Fibroblast of lung (primary cell): ENCODE results near the gene LAGE3. TPM values are rescaled to one million over a fixed set of nuclear protein-coding genes. Genes with fewer than 3 reads are reported as not detected.
A peak's percentile ranks its signal among the peaks of the same experiment; 100 is the strongest.

Source experiments
- DNase-seq, 2 donors: peaks; one replicate each; pipeline versions ENCODE4 v3.0.0 to v3.0.0-alpha.2; 2010; ENCODE audit warnings: low read depth in 2 of 2
- H2AFZ ChIP-seq: 2 replicates; pipeline ENCODE4 v1.5.1; 2012; ENCODE audit warnings: low read length, control low read depth, inconsistent platforms
- H3K27ac ChIP-seq: 2 replicates; pipeline ENCODE4 v1.5.1; 2011; ENCODE audit warnings: low read length, control low read depth; ENCODE audit not compliant: insufficient read depth
- H3K27me3 ChIP-seq: 2 replicates; pipeline ENCODE4 v1.5.1; 2011; ENCODE audit warnings: mild to moderate bottlenecking, low read length; ENCODE audit not compliant: control insufficient read depth, insufficient read depth
- H3K36me3 ChIP-seq: 2 replicates; pipeline ENCODE4 v1.5.1; 2011; ENCODE audit warnings: low read length; ENCODE audit not compliant: control insufficient read depth, insufficient read depth
- H3K4me1 ChIP-seq: 2 replicates; pipeline ENCODE4 v1.5.1; 2011; ENCODE audit warnings: low read length; ENCODE audit not compliant: control insufficient read depth, insufficient read depth; ENCODE audit errors: extremely low read depth
- H3K4me2 ChIP-seq: 2 replicates; pipeline ENCODE4 v1.5.1; 2011; ENCODE audit warnings: low read length, control low read depth; ENCODE audit not compliant: insufficient read depth; ENCODE audit errors: extremely low read depth
- H3K4me3 ChIP-seq, 4 experiments: fragments of 200-600 bp in 1 of 4; sonication (generic) in 1 of 4; replicated peaks in 1 of 4; 2 replicates each; pipeline ENCODE4 v1.5.1; 2011 to 2016; ENCODE audit warnings: low read length in 4 of 4, low read depth in 3 of 4, mild to moderate bottlenecking in 3 of 4, control low read depth in 2 of 4, inconsistent platforms in 1 of 4, mixed read lengths in 1 of 4; ENCODE audit not compliant: insufficient read depth in 1 of 4; ENCODE audit errors: control extremely low read depth in 1 of 4
- H3K79me2 ChIP-seq: 2 replicates; pipeline ENCODE4 v1.5.1; 2012; ENCODE audit warnings: mild to moderate bottlenecking, low read length, inconsistent platforms; ENCODE audit not compliant: control insufficient read depth, insufficient read depth
- H3K9ac ChIP-seq: 2 replicates; pipeline ENCODE4 v1.5.1; 2011; ENCODE audit warnings: mild to moderate bottlenecking, low read length, control low read depth; ENCODE audit not compliant: insufficient read depth
- H3K9me3 ChIP-seq: 2 replicates; pipeline ENCODE4 v1.5.1; 2012; ENCODE audit warnings: low read depth, low read length; ENCODE audit not compliant: control insufficient read depth, insufficient read depth
- H4K20me1 ChIP-seq: 2 replicates; pipeline ENCODE4 v1.5.1; 2011; ENCODE audit warnings: low read length; ENCODE audit not compliant: control insufficient read depth, insufficient read depth; ENCODE audit errors: extremely low read depth
- CTCF ChIP-seq, 2 donors: IDR thresholded peaks in 1 of 2; conservative IDR thresholded peaks in 1 of 2; 1 replicate in 1 of 2; 2 replicates in 1 of 2; pipeline ENCODE4 v1.5.1; 2011 to 2012; ENCODE audit warnings: low read length in 2 of 2, control low read depth in 1 of 2, inconsistent platforms in 1 of 2, low read depth in 1 of 2, mild to moderate bottlenecking in 1 of 2
- EZH2 ChIP-seq: IDR thresholded peaks from 2 replicates; pipeline ENCODE4 v1.5.1; 2012; ENCODE audit warnings: low read length, control low read depth, mild to moderate bottlenecking; ENCODE audit errors: missing control alignments
- polyA plus RNA-seq, 2 donors: library from polyadenylated mRNA; depleted of rRNA in 1 of 2; stranded (reverse) in 1 of 2; unstranded in 1 of 2; fragments of >200 nt; gene quantifications; 2 replicates each; pipeline ENCODE4 v1.2.1, GENCODE V29; 2011 to 2012; ENCODE audit warnings: missing spikeins in 1 of 2
- total RNA-seq: library from RNA; depleted of rRNA; stranded (reverse); fragments of >200 nt; gene quantifications from 2 replicates; pipeline ENCODE4 v1.2.1, GENCODE V29; 2014

The LAGE3 gene
- total and polyA plus RNA-seq, 2 donors (not counting 1 experiment from before 2014, with no cell fraction given), result 6.4 to 13.4 TPM

GRCh38 chrX:154489182-154489581 lies 10.1 kb upstream of the LAGE3 start:
- H4K20me1 ChIP-seq, result no peaks in the 10 kb centered on the region
- H3K36me3 ChIP-seq, result peaks cover 5% of the 10 kb centered on the region
- no peak for TF ChIP-seq EZH2
- no peak for TF ChIP-seq CTCF (conservative IDR thresholded peaks at IDR 0.05 in 1 of 2, IDR thresholded peaks at IDR 0.05 in 1 of 2; ENCODE audit: low read depth in 1 of 2, low read length in 2 of 2)
- H3K27me3 ChIP-seq, result no peaks in the 10 kb centered on the region
- H3K4me1 ChIP-seq, result peaks cover 2% of the 10 kb centered on the region
- H3K79me2 ChIP-seq, result peaks cover 4% of the 10 kb centered on the region
- H3K4me2 ChIP-seq, result peak overlapping the region; percentile 85
- no peak overlapping the region for H2AFZ ChIP-seq
- H3K9me3 ChIP-seq, result no peaks in the 10 kb centered on the region
- peak overlapping the region in 2 of 4 experiments; percentile 38 to 62 for H3K4me3 ChIP-seq
- H3K9ac ChIP-seq, result peak overlapping the region; percentile 7
- no peak for DNase-seq
- no peak overlapping the region for H3K27ac ChIP-seq

GRCh38 chrX:154488336-154489075 lies 9.4 kb upstream of the LAGE3 start:
- H3K4me2 ChIP-seq, result no peak overlapping the region
- H3K27me3 ChIP-seq, result no peaks in the 10 kb centered on the region
- TF ChIP-seq CTCF (conservative IDR thresholded peaks at IDR 0.05 in 1 of 2, IDR thresholded peaks at IDR 0.05 in 1 of 2; ENCODE audit: low read depth in 1 of 2, low read length in 2 of 2) (no peak), EZH2 (no peak)
- no peaks in the 10 kb centered on the region for H3K9me3 ChIP-seq
- H3K9ac ChIP-seq, result no peak overlapping the region
- no peak overlapping the region for H3K27ac ChIP-seq
- H3K36me3 ChIP-seq, result peaks cover 5% of the 10 kb centered on the region
- H2AFZ ChIP-seq, result no peak overlapping the region
- no peaks in the 10 kb centered on the region for H4K20me1 ChIP-seq
- H3K4me1 ChIP-seq, result peaks cover 2% of the 10 kb centered on the region
- no peak overlapping the region for H3K4me3 ChIP-seq
- DNase-seq, result no peak
- peaks cover 4% of the 10 kb centered on the region for H3K79me2 ChIP-seq

GRCh38 chrX:154487518-154488290 lies 8.6 kb upstream of the LAGE3 start:
- Histone ChIP-seq H2AFZ (no peak overlapping the region), H3K4me1 (peaks cover 2% of the 10 kb centered on the region), H3K4me3 (no peak overlapping the region), H3K27ac (no peak overlapping the region), H4K20me1 (no peaks in the 10 kb centered on the region), H3K36me3 (peaks cover 5% of the 10 kb centered on the region), H3K79me2 (peaks cover 4% of the 10 kb centered on the region), H3K4me2 (no peak overlapping the region), H3K27me3 (no peaks in the 10 kb centered on the region), H3K9me3 (no peaks in the 10 kb centered on the region), H3K9ac (no peak overlapping the region)
- TF ChIP-seq CTCF (conservative IDR thresholded peaks at IDR 0.05 in 1 of 2, IDR thresholded peaks at IDR 0.05 in 1 of 2; ENCODE audit: low read depth in 1 of 2, low read length in 2 of 2) (no peak), EZH2 (no peak)
- no peak for DNase-seq
